Neural cell (in vitro differentiated cells): Measurements from ENCODE around the gene FHL1. TPM values are rescaled to one million over a fixed set of nuclear protein-coding genes. Genes with fewer than 3 reads are reported as not detected.

ENCODE experiments used
- H2AFZ ChIP-seq: fragments of 200-600, 300-800 bp; sonication (generic), shearing (Covaris generic); 2 replicates; pipeline ENCODE4 v1.6.0; 2014; ENCODE audit warnings: low read depth, mild to moderate bottlenecking, antibody characterized with exemption, low read length, moderate library complexity
- H3F3A ChIP-seq: fragments of 200-600 bp; shearing (Covaris generic); 2 replicates; pipeline ENCODE4 v1.6.1; 2016; ENCODE audit warnings: mild to moderate bottlenecking, moderate library complexity, mixed read lengths, antibody characterized with exemption, low read length; ENCODE audit not compliant: insufficient read depth, poor library complexity, severe bottlenecking
- H3K27ac ChIP-seq: fragments of 200-600, 300-800 bp; sonication (generic), shearing (Covaris generic); 2 replicates; pipeline ENCODE4 v1.5.1; 2014; ENCODE audit warnings: mild to moderate bottlenecking, low read length, moderate library complexity
- H3K27me3 ChIP-seq: fragments of 300-800, 200-600 bp; sonication (generic), shearing (Covaris generic); 2 replicates; pipeline ENCODE4 v1.6.0; 2014; ENCODE audit warnings: mild to moderate bottlenecking, low read depth, low read length, moderate library complexity; ENCODE audit not compliant: insufficient read depth
- H3K36me3 ChIP-seq: fragments of 300-800, 200-600 bp; sonication (generic), shearing (Covaris generic); 2 replicates; pipeline ENCODE4 v1.5.1; 2014; ENCODE audit warnings: mild to moderate bottlenecking, antibody characterized with exemption, low read length, moderate library complexity; ENCODE audit not compliant: insufficient read depth
- H3K4me2 ChIP-seq: fragments of 300-800, 200-600 bp; sonication (generic), shearing (Covaris generic); 2 replicates; pipeline ENCODE4 v1.6.0; 2014; ENCODE audit warnings: mild to moderate bottlenecking, low read length
- H3K4me3 ChIP-seq: fragments of 300-800, 200-600 bp; sonication (generic), shearing (Covaris generic); 2 replicates; pipeline ENCODE4 v1.5.1; 2014; ENCODE audit warnings: mild to moderate bottlenecking, low read length, moderate library complexity
- H3K79me2 ChIP-seq: fragments of 200-600 bp; shearing (Covaris generic); replicated peaks from 2 replicates; pipeline ENCODE4 v1.6.0; 2014; ENCODE audit warnings: mild to moderate bottlenecking, low read length, moderate library complexity; ENCODE audit not compliant: insufficient read depth
- H3K9ac ChIP-seq: fragments of 300-800, 200-600 bp; sonication (generic), shearing (Covaris generic); 2 replicates; pipeline ENCODE4 v1.6.1; 2016; ENCODE audit warnings: mild to moderate bottlenecking, low read length, mixed read lengths
- H3K9me2 ChIP-seq: fragments of 200-600 bp; shearing (Covaris generic); 2 replicates; pipeline ENCODE4 v1.6.1; 2016; ENCODE audit warnings: mild to moderate bottlenecking, low read length, mixed read lengths; ENCODE audit not compliant: insufficient read depth
- H3K9me3 ChIP-seq: fragments of 200-600, 300-800 bp; sonication (generic), shearing (Covaris generic); 2 replicates; pipeline ENCODE4 v1.6.1; 2016; ENCODE audit warnings: mild to moderate bottlenecking, mixed run types, low read length, moderate library complexity, mixed read lengths
- H4K20me1 ChIP-seq: fragments of 200-600 bp; shearing (Covaris generic); 2 replicates; pipeline ENCODE4 v1.6.1; 2016; ENCODE audit warnings: mild to moderate bottlenecking, mixed run types; ENCODE audit not compliant: insufficient read depth
- CTCF ChIP-seq: fragments of 450-650 bp; IDR thresholded peaks from 2 replicates; pipeline ENCODE4 v1.5.1; 2014; ENCODE audit warnings: antibody characterized with exemption, mild to moderate bottlenecking, moderate library complexity; ENCODE audit not compliant: poor library complexity, severe bottlenecking
- EP300 ChIP-seq: fragments of 450-650 bp; conservative IDR thresholded peaks from 2 replicates; pipeline ENCODE4 v1.6.1; 2014; ENCODE audit warnings: antibody characterized with exemption, mild to moderate bottlenecking, moderate library complexity; ENCODE audit not compliant: poor library complexity, severe bottlenecking
- EZH2 ChIP-seq: fragments of 200-600, 300-800 bp; shearing (Covaris generic), sonication (generic); IDR thresholded peaks from 2 replicates; pipeline ENCODE4 v1.6.1; 2014; ENCODE audit warnings: antibody characterized with exemption, low read length, borderline replicate concordance, mild to moderate bottlenecking; ENCODE audit not compliant: insufficient read depth, poor library complexity, severe bottlenecking
- MXI1 ChIP-seq: fragments of 450-650 bp; conservative IDR thresholded peaks from 2 replicates; pipeline ENCODE4 v1.6.1; 2014; ENCODE audit warnings: antibody characterized with exemption, mild to moderate bottlenecking; ENCODE audit not compliant: poor library complexity, severe bottlenecking
- POLR2AphosphoS5 ChIP-seq: IDR thresholded peaks from 2 replicates; pipeline ENCODE4 v1.6.1; 2012
- RAD21 ChIP-seq: fragments of 450-650 bp; conservative IDR thresholded peaks from 2 replicates; pipeline ENCODE4 v1.6.1; 2014; ENCODE audit warnings: antibody characterized with exemption, mild to moderate bottlenecking, moderate library complexity
- REST ChIP-seq: IDR thresholded peaks from 2 replicates; pipeline ENCODE4 v1.6.1; 2012; ENCODE audit warnings: borderline replicate concordance
- SMC3 ChIP-seq: fragments of 450-650 bp; conservative IDR thresholded peaks from 2 replicates; pipeline ENCODE4 v1.6.1; 2014; ENCODE audit warnings: antibody characterized with exemption, mild to moderate bottlenecking, moderate library complexity; ENCODE audit not compliant: poor library complexity
- TAF1 ChIP-seq: IDR thresholded peaks from 2 replicates; pipeline ENCODE4 v1.6.1; 2012; ENCODE audit warnings: low read depth
- polyA plus RNA-seq: library from polyadenylated mRNA; depleted of rRNA; stranded (reverse); fragments of >200 nt; gene quantifications from 2 replicates; pipeline ENCODE4 v1.2.3, GENCODE V29; 2014

Gene FHL1
- polyA plus RNA-seq, 1 donor from 2014 or later: 235 TPM

GRCh38 chrX:136143711-136144110 lies 3.6 kb upstream of the FHL1 start:
- TF ChIP-seq EP300 (no peak), SMC3 (no peak), POLR2AphosphoS5 (no peak)

GRCh38 chrX:136146614-136147314 lies 569 bp upstream of the FHL1 start:
- Histone ChIP-seq H3K36me3 (no peaks in the 10 kb centered on the region), H3K27ac (peak overlapping the region; percentile 84), H4K20me1 (no peaks in the 10 kb centered on the region), H3K9me3 (no peaks in the 10 kb centered on the region), H3K79me2 (peaks cover 24% of the 10 kb centered on the region), H3K9me2 (no peaks in the 10 kb centered on the region), H3K4me2 (peak overlapping the region; percentile 44), H3K9ac (peak overlapping the region; percentile 81), H3K4me3 (peak overlapping the region; percentile 71), H3K27me3 (no peaks in the 10 kb centered on the region), H3F3A (no peaks in the 10 kb centered on the region), H2AFZ (peak overlapping the region; percentile 33)
- TF ChIP-seq POLR2AphosphoS5 (peak; percentile 48), MXI1 (peak; percentile 67), REST (no peak), CTCF (no peak), EP300 (peak; percentile 11), RAD21 (peak; percentile 4)

More at GRCh38 chrX:136143711-136144110, 3.6 kb upstream of the FHL1 start:
- Histone ChIP-seq H3K9me2 (no peaks in the 10 kb centered on the region), H4K20me1 (no peaks in the 10 kb centered on the region), H3K4me2 (no peak overlapping the region), H3K9me3 (no peaks in the 10 kb centered on the region), H3K36me3 (no peaks in the 10 kb centered on the region), H3K27me3 (no peaks in the 10 kb centered on the region), H3K4me3 (no peak overlapping the region), H2AFZ (no peak overlapping the region), H3K27ac (no peak overlapping the region), H3K9ac (no peak overlapping the region), H3K79me2 (peaks cover under 1% of the 10 kb centered on the region), H3F3A (no peaks in the 10 kb centered on the region)

- peak overlapping the region; percentile 33 for H2AFZ ChIP-seq
- peak overlapping the region; percentile 76 for H3K27ac ChIP-seq
- H3K27me3 ChIP-seq: no peaks in the 10 kb centered on the region
Measured at GRCh38 chrX:136147976-136148375, 643 bp downstream of the FHL1 start.

More at GRCh38 chrX:136147976-136148375, 643 bp downstream of the FHL1 start:
- Histone ChIP-seq H3K79me2 (peaks cover 27% of the 10 kb centered on the region), H3F3A (no peaks in the 10 kb centered on the region), H4K20me1 (no peaks in the 10 kb centered on the region), H3K9ac (peak overlapping the region; percentile 81), H3K9me2 (no peaks in the 10 kb centered on the region), H3K4me2 (no peak overlapping the region), H3K4me3 (peak overlapping the region; percentile 66), H3K9me3 (no peaks in the 10 kb centered on the region), H3K36me3 (no peaks in the 10 kb centered on the region)
- TF ChIP-seq REST: no peak
- no peak for TF ChIP-seq CTCF
- TF ChIP-seq RAD21: no peak
- no peak for TF ChIP-seq EP300
- no peak for TF ChIP-seq MXI1
- TF ChIP-seq EZH2: no peak
- no peak for TF ChIP-seq SMC3
- no peak for TF ChIP-seq TAF1
